Liver (tissue), 9 donors: Measurements from ENCODE around the gene EIF1AD. TPM values are rescaled to one million over a fixed set of nuclear protein-coding genes. Genes with fewer than 3 reads are reported as not detected.
A peak's percentile ranks its signal among the peaks of the same experiment; 100 is the strongest.

Source experiments
- DNase-seq: peaks from one replicate; pipeline ENCODE4 v3.0.0-alpha.2; 2017; ENCODE audit warnings: low spot score
- H3K27ac ChIP-seq, 2 donors: one replicate each; pipeline ENCODE4 v1.7.0; 2013; ENCODE audit warnings: inconsistent platforms in 2 of 2, low read length in 2 of 2, control low read depth in 1 of 2, low read depth in 1 of 2, mild to moderate bottlenecking in 1 of 2
- H3K27me3 ChIP-seq, 4 donors: one replicate each; pipeline versions ENCODE4 v1.6.1 to v1.7.0; 2013; ENCODE audit warnings: low read length in 3 of 4, inconsistent platforms in 1 of 4, mild to moderate bottlenecking in 1 of 4, moderate library complexity in 1 of 4; ENCODE audit not compliant: control insufficient read depth in 4 of 4, insufficient read depth in 4 of 4
- H3K36me3 ChIP-seq, 4 donors: one replicate each; pipeline versions ENCODE4 v1.6.1 to v1.7.0; 2013; ENCODE audit warnings: low read length in 3 of 4, mild to moderate bottlenecking in 3 of 4, low read depth in 1 of 4, moderate library complexity in 1 of 4; ENCODE audit not compliant: control insufficient read depth in 4 of 4, insufficient read depth in 3 of 4
- H3K4me1 ChIP-seq, 4 donors: one replicate each; pipeline versions ENCODE4 v1.6.1 to v1.7.0; 2013; ENCODE audit warnings: low read length in 3 of 4, mild to moderate bottlenecking in 3 of 4, moderate library complexity in 1 of 4; ENCODE audit not compliant: control insufficient read depth in 4 of 4, insufficient read depth in 4 of 4
- H3K4me3 ChIP-seq, 3 donors: one replicate each; pipeline versions ENCODE4 v1.6.1 to v1.7.0; 2013; ENCODE audit warnings: low read length in 3 of 3, control low read depth in 1 of 3, low read depth in 1 of 3, mild to moderate bottlenecking in 1 of 3
- H3K9ac ChIP-seq, 2 donors: one replicate each; pipeline ENCODE4 v1.7.0; 2013; ENCODE audit warnings: low read length in 2 of 2, mild to moderate bottlenecking in 2 of 2, moderate library complexity in 2 of 2, control low read depth in 1 of 2, low read depth in 1 of 2
- H3K9me3 ChIP-seq, 4 donors: one replicate each; pipeline versions ENCODE4 v1.6.1 to v1.7.0; 2013; ENCODE audit warnings: low read length in 3 of 4; ENCODE audit not compliant: control insufficient read depth in 4 of 4
- CTCF ChIP-seq: fragments of 150-350 bp; IDR thresholded peaks from 2 replicates; pipeline ENCODE4 v1.5.1; 2017; ENCODE audit warnings: improper control_type of control experiment, low read depth, low read length; ENCODE audit not compliant: missing input control
- EGR1 ChIP-seq, 2 donors: IDR thresholded peaks; 2 replicates each; pipeline ENCODE4 v1.6.1; 2016 to 2018; ENCODE audit warnings: antibody characterized with exemption in 2 of 2, low read depth in 2 of 2
- FOXA1 ChIP-seq: IDR thresholded peaks from 2 replicates; pipeline ENCODE4 v1.6.1; 2016; ENCODE audit warnings: antibody characterized with exemption
- FOXA2 ChIP-seq: IDR thresholded peaks from 2 replicates; pipeline ENCODE4 v1.6.1; 2016; ENCODE audit warnings: antibody characterized with exemption
- HNF4A ChIP-seq, 2 donors: conservative IDR thresholded peaks; 2 replicates each; pipeline ENCODE4 v1.6.1; 2016; ENCODE audit warnings: antibody characterized with exemption in 2 of 2, mild to moderate bottlenecking in 2 of 2
- HNF4G ChIP-seq: IDR thresholded peaks from 2 replicates; pipeline ENCODE4 v1.6.1; 2016; ENCODE audit warnings: antibody characterized with exemption
- JUND ChIP-seq, 2 donors: IDR thresholded peaks; 2 replicates each; pipeline ENCODE4 v1.6.1; 2016; ENCODE audit warnings: antibody characterized with exemption in 2 of 2
- MAX ChIP-seq: IDR thresholded peaks from 2 replicates; pipeline ENCODE4 v1.6.1; 2016; ENCODE audit warnings: antibody characterized with exemption
- NR2F2 ChIP-seq: IDR thresholded peaks from 2 replicates; pipeline ENCODE4 v1.6.1; 2016; ENCODE audit warnings: antibody characterized with exemption
- RAD21 ChIP-seq, 2 donors: IDR thresholded peaks; 2 replicates each; pipeline ENCODE4 v1.6.1; 2016; ENCODE audit warnings: antibody characterized with exemption in 2 of 2, mild to moderate bottlenecking in 2 of 2
- REST ChIP-seq: IDR thresholded peaks from 2 replicates; pipeline ENCODE4 v1.6.1; 2016; ENCODE audit warnings: antibody characterized with exemption, mild to moderate bottlenecking
- RXRA ChIP-seq, 2 donors: IDR thresholded peaks; 2 replicates each; pipeline ENCODE4 v1.6.1; 2017 to 2018; ENCODE audit warnings: antibody characterized with exemption in 2 of 2, mild to moderate bottlenecking in 1 of 2
- SP1 ChIP-seq: IDR thresholded peaks from 2 replicates; pipeline ENCODE4 v1.6.1; 2018; ENCODE audit warnings: antibody characterized with exemption, mild to moderate bottlenecking
- TAF1 ChIP-seq: conservative IDR thresholded peaks from 2 replicates; pipeline ENCODE4 v1.6.1; 2016; ENCODE audit warnings: antibody characterized with exemption, mild to moderate bottlenecking
- YY1 ChIP-seq: IDR thresholded peaks from 2 replicates; pipeline ENCODE4 v1.6.1; 2016; ENCODE audit warnings: antibody characterized with exemption, mild to moderate bottlenecking
- WGBS: extraction: QIAGEN DNeasy Blood & Tissue Kit; methylation state at CpG from one replicate; pipeline ENCODE4 v1.1.7; 2013; 5-methylcytosine and 5-hydroxymethylcytosine counted together
- polyA plus RNA-seq, 2 donors: library from polyadenylated mRNA; stranded (reverse) in 1 of 2; unstranded in 1 of 2; fragments of 200-250 nt in 1 of 2; fragments of >200 nt in 1 of 2; fragmentation: Nextera tagmentation in 1 of 2; extraction: Ambion mirVana in 1 of 2; gene quantifications; one replicate each; pipeline versions ENCODE4 v1.2.1 to v1.2.3, GENCODE V29; 2013 to 2015
- total RNA-seq, 2 donors: library from RNA; depleted of rRNA; stranded (reverse); fragments of >200 nt; gene quantifications; one replicate each; pipeline ENCODE4 v1.2.3, GENCODE V29; 2014
- TF ChIP-seq, protein P1 (sequence below): IDR thresholded peaks from 2 replicates; pipeline ENCODE4 v1.6.1; 2016; ENCODE audit warnings: antibody characterized with exemption
- TF ChIP-seq, protein P2 (sequence below): IDR thresholded peaks from 2 replicates; pipeline ENCODE4 v1.6.1; 2016; ENCODE audit warnings: antibody characterized with exemption
- donor health status: healthy.
- donor health status: healthy.
- donor health status: healthy.
- donor health status: healthy.
- donor health status: healthy.

Gene EIF1AD
- total and polyA plus RNA-seq, 4 donors: 6.3 to 18.2 (median 14.2) TPM

DNA sequence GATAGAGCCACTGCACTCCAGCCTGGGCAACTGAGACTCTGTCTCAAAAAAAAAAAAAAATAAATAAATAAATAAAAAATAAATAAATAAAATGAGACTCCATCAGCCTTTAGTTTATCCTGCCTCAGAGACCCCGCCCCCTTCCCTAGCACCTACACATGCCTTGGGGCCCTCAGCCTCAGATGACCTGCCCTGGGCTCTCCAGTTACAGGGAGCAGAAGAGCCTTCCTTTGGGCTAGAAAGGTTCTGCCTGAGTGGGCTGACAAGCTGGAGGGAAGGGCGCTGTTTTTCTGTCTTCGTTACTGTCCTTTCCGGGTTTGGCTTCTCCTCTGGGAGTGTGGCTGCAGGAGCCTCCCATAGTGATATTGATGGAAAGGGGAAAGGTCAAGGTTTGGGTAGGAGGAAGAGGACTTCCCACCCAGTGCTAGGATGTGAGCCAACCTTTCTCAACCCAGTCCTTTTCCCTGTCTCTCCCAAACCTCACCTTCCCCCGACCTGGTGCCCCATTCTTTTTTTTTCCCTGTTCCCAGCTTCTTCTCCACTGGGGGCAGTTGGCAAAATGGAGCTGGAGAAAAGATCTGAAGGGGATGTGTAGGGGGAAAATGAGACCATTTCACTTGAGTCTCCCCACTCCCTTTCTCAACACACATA, 48.7 kb upstream of the EIF1AD start:
- DNase-seq: no peak
- Histone ChIP-seq H3K27me3 (peaks cover 0 to 4% (median 0%) of the 10 kb centered on the region in 4 donors), H3K9ac (no peak overlapping the region), H3K4me3 (no peak overlapping the region), H3K4me1 (peaks cover 4 to 40% (median 27%) of the 10 kb centered on the region in 4 donors), H3K27ac (peak overlapping the region in 1 of 2 donors; percentile 80), H3K9me3 (no peaks in the 10 kb centered on the region), H3K36me3 (peaks cover 0 to 13% (median 4%) of the 10 kb centered on the region in 4 donors)
- TF ChIP-seq HNF4G (no peak), RXRA (IDR thresholded peaks at IDR 0.05) (no peak), RAD21 (IDR thresholded peaks at IDR 0.05) (no peak), CTCF (no peak), SP1 (no peak), TAF1 (no peak), YY1 (no peak), HNF4A (conservative IDR thresholded peaks at IDR 0.05) (no peak), EGR1 (IDR thresholded peaks at IDR 0.05; ENCODE audit: low read depth in 2 of 2) (no peak), FOXA2 (no peak), MAX (no peak)
- TF ChIP-seq, protein P1, sequence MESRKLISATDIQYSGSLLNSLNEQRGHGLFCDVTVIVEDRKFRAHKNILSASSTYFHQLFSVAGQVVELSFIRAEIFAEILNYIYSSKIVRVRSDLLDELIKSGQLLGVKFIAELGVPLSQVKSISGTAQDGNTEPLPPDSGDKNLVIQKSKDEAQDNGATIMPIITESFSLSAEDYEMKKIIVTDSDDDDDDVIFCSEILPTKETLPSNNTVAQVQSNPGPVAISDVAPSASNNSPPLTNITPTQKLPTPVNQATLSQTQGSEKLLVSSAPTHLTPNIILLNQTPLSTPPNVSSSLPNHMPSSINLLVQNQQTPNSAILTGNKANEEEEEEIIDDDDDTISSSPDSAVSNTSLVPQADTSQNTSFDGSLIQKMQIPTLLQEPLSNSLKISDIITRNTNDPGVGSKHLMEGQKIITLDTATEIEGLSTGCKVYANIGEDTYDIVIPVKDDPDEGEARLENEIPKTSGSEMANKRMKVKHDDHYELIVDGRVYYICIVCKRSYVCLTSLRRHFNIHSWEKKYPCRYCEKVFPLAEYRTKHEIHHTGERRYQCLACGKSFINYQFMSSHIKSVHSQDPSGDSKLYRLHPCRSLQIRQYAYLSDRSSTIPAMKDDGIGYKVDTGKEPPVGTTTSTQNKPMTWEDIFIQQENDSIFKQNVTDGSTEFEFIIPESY: no peak
- WGBS: 82% methylated on average over 5 of the region's 5 CpGs

DNA sequence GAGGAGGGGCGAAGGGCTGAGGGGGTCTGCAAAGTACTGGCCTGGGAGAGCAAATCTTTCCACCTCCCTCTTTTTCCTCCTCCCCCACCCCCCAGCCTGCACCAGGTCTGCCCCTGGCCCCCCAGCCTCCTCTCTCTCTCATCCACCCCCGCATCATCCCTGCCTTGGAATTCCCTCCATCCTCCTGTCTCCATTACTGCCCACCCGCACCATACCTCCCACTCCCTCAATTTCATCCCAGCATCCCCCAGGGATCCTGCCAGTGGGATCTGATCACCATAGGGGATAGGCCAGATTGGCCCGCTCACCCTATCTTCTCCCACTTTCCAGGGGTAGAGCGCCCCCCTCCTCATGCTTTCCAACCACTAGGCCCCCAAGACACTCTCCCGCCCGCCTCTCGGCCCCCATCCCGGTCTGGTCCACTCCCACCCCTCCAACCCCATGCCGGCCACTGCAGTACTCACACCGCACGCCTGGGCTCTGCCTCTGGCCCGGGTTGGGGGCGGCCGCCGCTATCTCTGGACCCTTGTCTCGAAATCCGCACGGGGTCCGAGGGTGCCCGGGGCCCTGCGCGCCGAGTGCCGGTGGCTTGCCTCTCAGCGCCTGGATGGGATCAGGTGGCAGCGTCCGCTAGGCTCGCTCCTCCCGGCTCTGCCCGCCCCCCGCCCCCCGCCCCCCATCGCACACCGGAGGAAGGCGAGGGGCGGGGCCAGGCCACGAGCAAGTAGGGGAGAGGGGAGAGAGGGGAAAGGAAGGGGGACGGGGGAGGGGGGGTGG, 46.8 kb upstream of the EIF1AD start, which contains the start of gene GAL3ST3:
Gene GAL3ST3 (minus strand): TSS at position 615 of the 777 bp plus-strand sequence. CDS start 3,746 bp downstream, outside the sequence.
- Histone ChIP-seq H3K9me3 (no peaks in the 10 kb centered on the region), H3K36me3 (no peaks in the 10 kb centered on the region), H3K27ac (no peak within 1 kb of the TSS), H3K9ac (no peak within 1 kb of the TSS), H3K27me3 (peaks cover 0 to 4% (median 0%) of the 10 kb centered on the region in 4 donors), H3K4me3 (no peak within 1 kb of the TSS), H3K4me1 (peaks cover 0 to 30% (median 21%) of the 10 kb centered on the region in 4 donors)
- DNase-seq: no peak
- 22% methylated on average over 39 of the region's 39 CpGs for WGBS
- TF ChIP-seq TAF1 (no peak), RAD21 (IDR thresholded peaks at IDR 0.05) (no peak), REST (no peak), CTCF (no peak), SP1 (no peak), JUND (IDR thresholded peaks at IDR 0.05) (no peak), FOXA1 (no peak), MAX (no peak), HNF4A (conservative IDR thresholded peaks at IDR 0.05) (no peak), YY1 (no peak), NR2F2 (no peak), EGR1 (IDR thresholded peaks at IDR 0.05; ENCODE audit: low read depth in 2 of 2) (no peak)
- TF ChIP-seq, protein P1: no peak
- TF ChIP-seq, protein P2, sequence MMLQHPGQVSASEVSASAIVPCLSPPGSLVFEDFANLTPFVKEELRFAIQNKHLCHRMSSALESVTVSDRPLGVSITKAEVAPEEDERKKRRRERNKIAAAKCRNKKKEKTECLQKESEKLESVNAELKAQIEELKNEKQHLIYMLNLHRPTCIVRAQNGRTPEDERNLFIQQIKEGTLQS: no peak
